ENCODE results near the gene MYO9B.
"Not testable (repeated sequence)": the region's sequence is repeated elsewhere in the genome, so short reads cannot be mapped to it uniquely, and the experiment has no call there.

The MYO9B gene

GRCh38 chr19:17092696-17093095 is 17.1 kb downstream of the MYO9B start:
- H3K4me3 Mint-ChIP-seq, result no peak overlapping the region
- no peaks in the 10 kb centered on the region for H3K9me3 Mint-ChIP-seq
- peaks cover 41% of the 10 kb centered on the region for H3K4me1 Mint-ChIP-seq (ENCODE audit: low read depth)
- H3K27ac Mint-ChIP-seq, result no peak overlapping the region
- peaks cover 8% of the 10 kb centered on the region for H3K36me3 Mint-ChIP-seq (ENCODE audit: low read depth)
- H3K27me3 Mint-ChIP-seq, result no peaks in the 10 kb centered on the region

DNA sequence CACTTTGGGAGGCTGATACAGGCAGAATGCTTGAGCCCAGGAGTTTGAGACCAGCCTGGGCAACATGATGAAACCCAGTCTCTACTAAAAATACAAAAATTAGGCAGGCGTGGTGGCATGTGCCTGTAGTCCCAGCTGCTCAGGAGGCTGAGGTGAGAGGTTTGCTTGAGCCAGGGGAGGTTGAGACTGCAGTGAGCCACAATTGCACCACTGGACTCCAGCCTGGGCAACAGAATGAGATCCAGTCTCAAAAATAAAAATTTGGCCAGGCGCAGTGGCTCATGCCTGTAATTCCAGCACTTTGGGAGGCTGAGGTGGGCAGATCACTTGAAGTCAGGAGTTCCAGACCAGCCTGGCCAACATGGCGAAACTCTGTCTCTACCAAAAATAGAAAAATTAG is 19.1 kb downstream of the MYO9B start:
- not testable (repeated sequence) for H3K27me3 Mint-ChIP-seq, H3K9me3 Mint-ChIP-seq, H3K4me3 Mint-ChIP-seq, H3K27ac Mint-ChIP-seq
- peaks cover 12% of the 10 kb centered on the region for H3K36me3 Mint-ChIP-seq (ENCODE audit: low read depth)
- peaks cover 37% of the 10 kb centered on the region for H3K4me1 Mint-ChIP-seq (ENCODE audit: low read depth)

DNA sequence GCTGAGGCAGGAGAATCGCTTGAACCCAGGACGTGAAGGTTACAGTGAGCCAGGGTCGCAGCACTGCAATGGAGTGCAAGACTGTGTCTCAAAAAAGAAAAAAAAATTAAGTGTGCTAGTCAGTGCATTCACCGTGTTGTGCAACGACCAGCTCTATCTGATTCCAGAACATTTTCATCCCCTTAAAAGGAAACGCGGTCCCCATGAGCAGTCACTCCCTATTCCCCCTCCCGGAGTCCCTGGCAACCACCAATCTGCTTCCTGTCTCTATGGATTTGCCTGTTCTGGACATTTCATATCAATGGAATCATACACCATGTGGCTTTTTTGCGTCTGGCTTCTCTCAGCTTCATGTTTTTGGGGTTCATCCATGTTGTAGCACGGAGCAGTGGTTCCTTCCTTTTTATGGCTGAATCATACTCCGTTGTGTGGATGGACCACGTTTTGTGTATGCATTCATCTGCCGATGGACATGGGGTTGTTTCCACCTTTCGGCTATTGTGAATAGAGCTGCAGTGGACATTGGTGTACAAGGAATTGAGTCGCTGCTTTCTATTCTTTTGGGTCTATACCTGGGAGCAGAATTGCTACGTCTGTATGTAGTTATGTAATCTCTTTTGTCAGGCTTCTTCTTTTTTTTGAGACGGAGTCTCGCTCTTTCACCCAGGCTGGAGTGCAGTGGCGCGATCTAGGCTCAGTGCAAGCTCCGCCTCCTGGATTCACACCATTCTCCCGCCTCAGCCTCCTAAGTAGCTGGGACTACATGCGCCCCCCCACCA is 19.8 kb downstream of the MYO9B start:
- H3K27ac Mint-ChIP-seq, result no peak overlapping the region
- peaks cover 31% of the 10 kb centered on the region for H3K4me1 Mint-ChIP-seq (ENCODE audit: low read depth)

GRCh38 chr19:17097593-17098126 is 22.1 kb downstream of the MYO9B start:
- Mint-ChIP-seq H3K36me3 (ENCODE audit: low read depth) (peaks cover 21% of the 10 kb centered on the region), H3K9me3 (no peaks in the 10 kb centered on the region), H3K27me3 (no peaks in the 10 kb centered on the region), H3K27ac (no peak overlapping the region), H3K4me3 (no peak overlapping the region), H3K4me1 (ENCODE audit: low read depth) (peaks cover 17% of the 10 kb centered on the region)

More for the DNA sequence above, 19.8 kb downstream of the MYO9B start:
- Mint-ChIP-seq H3K36me3 (ENCODE audit: low read depth) (peaks cover 12% of the 10 kb centered on the region), H3K27me3 (no peaks in the 10 kb centered on the region), H3K4me3 (no peak overlapping the region), H3K9me3 (no peaks in the 10 kb centered on the region)

DNA sequence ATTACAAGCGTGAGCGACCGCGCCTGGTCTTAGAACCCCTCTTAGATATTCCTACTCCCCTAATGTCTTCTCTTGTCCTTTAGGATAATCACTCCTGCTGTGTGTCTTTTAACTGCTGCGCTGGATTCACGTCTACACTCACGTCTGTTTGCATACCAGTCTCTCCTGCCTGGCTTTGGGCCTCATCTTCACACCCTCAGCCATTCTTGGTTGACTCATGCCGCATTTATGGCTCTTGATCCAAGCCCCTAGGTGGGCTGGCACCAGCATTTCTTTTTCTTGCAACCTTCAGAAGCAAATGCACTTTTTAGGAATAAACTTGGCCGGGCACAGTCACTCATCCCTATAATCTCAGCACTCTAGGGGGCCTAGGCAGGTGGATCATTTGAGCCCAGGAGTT is 22.7 kb downstream of the MYO9B start:
- Mint-ChIP-seq H3K9me3 (no peaks in the 10 kb centered on the region), H3K27me3 (no peaks in the 10 kb centered on the region), H3K4me1 (ENCODE audit: low read depth) (peaks cover 19% of the 10 kb centered on the region), H3K36me3 (ENCODE audit: low read depth) (peaks cover 28% of the 10 kb centered on the region), H3K4me3 (no peak overlapping the region), H3K27ac (peak overlapping the region; percentile 61)

DNA sequence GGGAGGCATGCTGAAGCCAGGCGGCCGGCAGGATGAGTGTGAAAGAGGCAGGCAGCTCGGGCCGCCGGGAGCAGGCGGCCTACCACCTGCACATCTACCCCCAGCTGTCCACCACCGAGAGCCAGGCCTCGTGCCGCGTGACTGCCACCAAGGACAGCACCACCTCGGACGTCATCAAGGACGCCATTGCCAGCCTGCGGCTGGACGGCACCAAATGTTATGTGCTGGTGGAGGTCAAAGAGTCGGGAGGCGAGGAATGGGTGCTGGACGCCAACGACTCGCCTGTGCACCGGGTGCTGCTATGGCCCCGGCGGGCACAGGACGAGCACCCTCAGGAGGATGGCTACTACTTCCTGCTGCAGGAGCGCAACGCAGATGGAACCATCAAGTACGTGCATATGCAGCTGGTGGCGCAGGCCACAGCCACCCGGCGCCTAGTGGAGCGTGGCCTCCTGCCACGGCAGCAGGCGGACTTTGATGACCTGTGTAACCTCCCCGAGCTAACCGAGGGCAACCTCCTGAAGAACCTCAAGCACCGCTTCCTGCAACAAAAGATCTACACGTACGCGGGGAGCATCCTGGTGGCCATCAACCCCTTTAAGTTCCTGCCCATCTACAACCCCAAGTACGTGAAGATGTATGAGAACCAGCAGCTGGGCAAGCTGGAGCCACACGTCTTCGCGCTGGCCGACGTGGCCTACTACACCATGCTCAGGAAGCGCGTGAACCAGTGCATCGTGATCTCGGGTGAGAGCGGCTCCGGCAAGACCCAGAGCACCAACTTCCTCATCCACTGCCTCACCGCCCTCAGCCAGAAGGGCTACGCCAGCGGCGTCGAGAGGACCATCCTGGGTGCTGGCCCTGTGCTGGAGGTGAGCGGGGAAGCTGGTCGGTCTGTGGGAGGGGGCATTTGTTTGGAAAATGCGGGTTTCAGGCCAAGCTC is 26.4 kb downstream of the MYO9B start:
- Mint-ChIP-seq H3K4me1 (ENCODE audit: low read depth) (peaks cover 32% of the 10 kb centered on the region), H3K27ac (no peak overlapping the region), H3K9me3 (no peaks in the 10 kb centered on the region), H3K4me3 (no peak overlapping the region), H3K36me3 (ENCODE audit: low read depth) (peaks cover 47% of the 10 kb centered on the region), H3K27me3 (no peaks in the 10 kb centered on the region)

- peaks cover 43% of the 10 kb centered on the region for H3K4me1 Mint-ChIP-seq (ENCODE audit: low read depth)
- H3K36me3 Mint-ChIP-seq (ENCODE audit: low read depth), result peaks cover 46% of the 10 kb centered on the region
- H3K27me3 Mint-ChIP-seq, result no peaks in the 10 kb centered on the region
- no peak overlapping the region for H3K4me3 Mint-ChIP-seq
- no peaks in the 10 kb centered on the region for H3K9me3 Mint-ChIP-seq
- H3K27ac Mint-ChIP-seq, result peak overlapping the region; percentile 34
Measured at GRCh38 chr19:17103177-17103576, 27.6 kb downstream of the MYO9B start.

- no peaks in the 10 kb centered on the region for H3K9me3 Mint-ChIP-seq
- no peak overlapping the region for H3K4me3 Mint-ChIP-seq
- peaks cover 56% of the 10 kb centered on the region for H3K4me1 Mint-ChIP-seq (ENCODE audit: low read depth)
- no peaks in the 10 kb centered on the region for H3K27me3 Mint-ChIP-seq
- no peak overlapping the region for H3K27ac Mint-ChIP-seq
- H3K36me3 Mint-ChIP-seq (ENCODE audit: low read depth), result peaks cover 46% of the 10 kb centered on the region
Measured at GRCh38 chr19:17104679-17105078, 29.1 kb downstream of the MYO9B start.

DNA sequence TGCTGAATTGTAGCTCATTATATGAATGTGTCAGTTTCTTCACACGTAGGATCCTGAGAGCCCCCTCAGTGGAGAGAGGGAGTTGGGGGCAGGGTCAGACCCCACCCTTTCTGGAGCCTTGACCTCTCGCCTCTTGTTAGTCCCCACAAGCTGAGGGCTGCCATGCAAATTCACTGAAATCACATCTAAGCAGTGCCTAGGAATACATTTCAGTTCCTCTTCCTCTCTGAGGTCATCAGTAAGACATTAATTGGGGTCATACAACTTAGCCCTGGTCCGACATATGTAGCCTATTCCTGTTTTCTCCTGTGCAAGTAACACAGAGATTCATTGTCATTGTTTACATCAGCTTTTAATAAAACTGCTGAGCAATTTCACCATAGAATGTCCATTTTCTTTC is 30.0 kb downstream of the MYO9B start:
- Mint-ChIP-seq H3K9me3 (no peaks in the 10 kb centered on the region), H3K4me1 (ENCODE audit: low read depth) (peaks cover 63% of the 10 kb centered on the region), H3K36me3 (ENCODE audit: low read depth) (peaks cover 46% of the 10 kb centered on the region), H3K27me3 (no peaks in the 10 kb centered on the region), H3K27ac (no peak overlapping the region), H3K4me3 (no peak overlapping the region)

DNA sequence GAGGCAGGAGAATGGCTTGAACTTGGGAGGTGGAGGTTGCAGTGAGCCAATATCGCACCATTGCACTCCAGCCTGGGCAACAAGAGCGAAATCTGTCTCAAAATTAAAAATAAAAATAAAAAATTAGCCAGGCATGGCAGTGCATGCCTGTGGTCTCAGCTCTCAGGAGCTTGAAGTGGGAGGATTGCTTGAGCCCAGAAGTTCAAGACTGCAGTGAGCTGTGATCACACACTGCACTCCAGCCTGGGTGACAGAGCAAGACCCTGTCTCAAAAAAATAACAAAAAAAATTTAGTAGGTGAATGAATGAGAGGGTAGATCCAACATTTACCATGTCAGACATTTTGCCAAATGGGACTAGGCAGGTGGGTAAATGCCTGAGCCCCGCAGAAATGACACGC is 31.4 kb downstream of the MYO9B start:
- H3K27ac Mint-ChIP-seq, H3K27me3 Mint-ChIP-seq, H3K4me3 Mint-ChIP-seq, H3K9me3 Mint-ChIP-seq: not testable (repeated sequence)
- peaks cover 71% of the 10 kb centered on the region for H3K4me1 Mint-ChIP-seq (ENCODE audit: low read depth)
- peaks cover 45% of the 10 kb centered on the region for H3K36me3 Mint-ChIP-seq (ENCODE audit: low read depth)

DNA sequence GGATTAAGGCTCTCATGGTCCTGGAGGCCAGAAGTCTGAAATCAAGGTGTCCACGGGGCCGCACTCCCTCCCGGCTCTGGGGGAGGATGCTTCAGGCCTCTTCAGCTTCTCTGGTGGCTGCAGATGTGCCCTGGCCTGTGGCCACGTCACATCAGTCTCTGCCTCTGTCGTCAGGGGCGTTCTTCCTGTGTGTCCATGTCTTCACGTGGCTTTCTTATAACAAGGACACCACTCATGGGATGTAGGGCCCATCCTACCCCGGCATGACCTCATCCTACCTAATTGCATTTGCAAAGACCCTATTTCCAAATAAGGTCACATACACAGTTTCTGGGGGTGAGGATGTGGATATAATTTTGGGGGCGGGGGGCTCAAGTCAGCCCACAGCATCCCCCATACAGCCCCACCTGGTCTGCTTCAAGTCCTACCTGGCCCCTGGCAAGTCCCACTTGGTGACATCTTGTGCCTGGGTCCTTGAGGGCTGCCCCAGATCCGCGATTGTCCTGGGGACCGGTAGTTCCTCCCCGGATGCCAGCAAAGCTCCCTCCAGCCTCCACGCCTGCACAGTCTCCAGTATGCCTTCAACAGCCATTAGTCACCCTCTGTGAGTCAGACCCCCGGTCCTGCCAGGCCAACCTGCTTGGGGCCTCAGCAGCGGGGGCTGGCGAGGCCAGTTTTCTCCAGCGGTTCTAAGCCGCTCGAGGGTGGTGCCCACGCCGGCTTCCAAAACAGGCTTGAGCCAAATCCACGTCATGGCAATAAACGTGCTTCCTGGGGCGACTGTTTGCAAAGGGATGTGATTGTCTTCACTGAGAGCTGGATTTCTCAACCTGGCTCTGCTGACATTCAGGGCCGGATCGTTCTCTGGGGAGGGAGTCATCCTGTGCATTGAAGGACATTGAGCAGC is 32.2 kb downstream of the MYO9B start:
- H3K36me3 Mint-ChIP-seq (ENCODE audit: low read depth), result peaks cover 38% of the 10 kb centered on the region
- no peak overlapping the region for H3K27ac Mint-ChIP-seq
- H3K4me1 Mint-ChIP-seq (ENCODE audit: low read depth), result peaks cover 74% of the 10 kb centered on the region
- H3K9me3 Mint-ChIP-seq, result no peaks in the 10 kb centered on the region
- no peak overlapping the region for H3K4me3 Mint-ChIP-seq
- no peaks in the 10 kb centered on the region for H3K27me3 Mint-ChIP-seq

GRCh38 chr19:17108453-17108784 is 32.8 kb downstream of the MYO9B start:
- H3K9me3 Mint-ChIP-seq, result no peaks in the 10 kb centered on the region
- no peaks in the 10 kb centered on the region for H3K27me3 Mint-ChIP-seq
- peaks cover 74% of the 10 kb centered on the region for H3K4me1 Mint-ChIP-seq (ENCODE audit: low read depth)
- H3K36me3 Mint-ChIP-seq (ENCODE audit: low read depth), result peaks cover 36% of the 10 kb centered on the region
- no peak overlapping the region for H3K4me3 Mint-ChIP-seq
- H3K27ac Mint-ChIP-seq, result no peak overlapping the region

DNA sequence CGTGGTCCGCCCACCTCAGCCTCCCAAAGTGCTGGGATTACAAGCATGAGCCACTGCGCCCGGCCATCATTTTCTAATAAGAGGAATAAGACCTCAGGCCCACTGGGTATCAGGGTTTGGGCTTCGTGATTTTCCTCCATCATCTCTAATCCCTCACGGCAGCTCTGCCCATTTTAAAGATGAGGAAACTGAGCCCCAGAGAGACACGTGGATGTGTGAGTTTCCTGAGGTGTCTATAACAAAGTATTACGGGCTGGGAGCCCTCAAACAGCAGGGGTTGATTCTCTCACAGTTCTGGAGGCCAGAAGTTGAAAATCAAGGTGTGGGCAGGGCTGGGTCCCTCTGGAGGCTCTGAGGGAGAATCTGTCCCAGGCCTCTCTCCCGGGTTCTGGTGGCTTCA is 33.7 kb downstream of the MYO9B start:
- Mint-ChIP-seq H3K36me3 (ENCODE audit: low read depth) (peaks cover 38% of the 10 kb centered on the region), H3K27me3 (no peaks in the 10 kb centered on the region), H3K4me1 (ENCODE audit: low read depth) (peaks cover 74% of the 10 kb centered on the region), H3K27ac (peak overlapping the region; percentile 12), H3K4me3 (no peak overlapping the region), H3K9me3 (no peaks in the 10 kb centered on the region)

GRCh38 chr19:17109962-17110598 is 34.5 kb downstream of the MYO9B start:
- H3K36me3 Mint-ChIP-seq (ENCODE audit: low read depth), result peaks cover 36% of the 10 kb centered on the region
- no peaks in the 10 kb centered on the region for H3K9me3 Mint-ChIP-seq
- no peaks in the 10 kb centered on the region for H3K27me3 Mint-ChIP-seq
- H3K4me1 Mint-ChIP-seq (ENCODE audit: low read depth), result peaks cover 68% of the 10 kb centered on the region
- H3K4me3 Mint-ChIP-seq, result peak overlapping the region; percentile 3
- peak overlapping the region; percentile 12 for H3K27ac Mint-ChIP-seq
